Stimulated activated CD8-positive, alpha-beta memory T cell treated with anti-CD3 and anti-CD28 coated beads, Interleukin-15, amount 100 ng/mL, for 24 hours (primary cell): ENCODE results near the gene UQCRH.
"Not testable (repeated sequence)": the region's sequence is repeated elsewhere in the genome, so short reads cannot be mapped to it uniquely, and the experiment has no call there.

Source experiments
- DNase-seq: peaks from one replicate; pipeline ENCODE4 v3.0.0-alpha.2; 2020; ENCODE audit warnings: low read depth

Gene UQCRH

GRCh38 chr1:46300673-46301405, 2.7 kb upstream of the UQCRH start:
- DNase-seq = no peak

DNA sequence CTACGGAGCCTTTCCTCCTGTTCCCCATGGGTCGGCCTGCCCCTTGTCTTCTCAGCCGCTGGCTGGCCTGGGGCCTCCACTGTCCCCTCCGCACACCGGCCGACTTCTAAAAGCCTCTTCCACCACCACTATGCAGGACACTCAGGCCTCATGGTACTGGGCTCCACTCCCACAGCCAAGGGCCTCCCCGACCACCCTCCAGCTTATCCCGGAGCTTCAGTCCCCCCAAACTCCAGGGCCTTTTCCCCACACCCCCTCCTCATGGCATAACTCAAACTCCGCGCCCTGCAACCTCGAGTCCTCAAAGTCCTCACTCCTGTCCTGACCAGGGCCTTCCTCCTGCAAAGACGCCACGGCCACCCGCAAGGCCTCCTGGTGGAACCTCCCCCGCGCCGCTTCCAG, 2.1 kb upstream of the UQCRH start:
- DNase-seq = no peak

GRCh38 chr1:46301808-46302640, 1.5 kb upstream of the UQCRH start:
- peak; percentile 21 for DNase-seq

- DNase-seq = peak; percentile 5
These were observed 859 bp upstream of the UQCRH start for GRCh38 chr1:46302641-46303037.

- DNase-seq = no peak
These were observed 401 bp downstream of the UQCRH start for GRCh38 chr1:46303872-46304326.

DNA sequence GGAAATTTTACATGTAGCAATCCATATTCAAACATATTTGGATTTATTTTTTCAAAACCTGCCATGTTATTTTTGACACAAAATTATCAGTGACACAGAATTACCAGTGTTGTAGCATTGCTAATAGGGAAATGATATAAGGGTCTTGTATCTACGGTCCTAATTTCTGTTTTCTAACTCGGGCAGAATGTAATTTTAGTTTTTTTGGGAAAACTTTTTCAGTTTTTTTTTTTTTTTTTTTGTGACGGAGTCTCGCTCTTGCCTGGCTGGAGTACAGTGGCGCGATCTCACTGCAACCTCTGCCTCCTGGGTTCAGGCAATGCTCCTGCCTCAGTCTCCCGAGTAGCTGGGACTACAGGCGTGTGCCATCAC, 2.6 kb downstream of the UQCRH start:
- no peak for DNase-seq

DNA sequence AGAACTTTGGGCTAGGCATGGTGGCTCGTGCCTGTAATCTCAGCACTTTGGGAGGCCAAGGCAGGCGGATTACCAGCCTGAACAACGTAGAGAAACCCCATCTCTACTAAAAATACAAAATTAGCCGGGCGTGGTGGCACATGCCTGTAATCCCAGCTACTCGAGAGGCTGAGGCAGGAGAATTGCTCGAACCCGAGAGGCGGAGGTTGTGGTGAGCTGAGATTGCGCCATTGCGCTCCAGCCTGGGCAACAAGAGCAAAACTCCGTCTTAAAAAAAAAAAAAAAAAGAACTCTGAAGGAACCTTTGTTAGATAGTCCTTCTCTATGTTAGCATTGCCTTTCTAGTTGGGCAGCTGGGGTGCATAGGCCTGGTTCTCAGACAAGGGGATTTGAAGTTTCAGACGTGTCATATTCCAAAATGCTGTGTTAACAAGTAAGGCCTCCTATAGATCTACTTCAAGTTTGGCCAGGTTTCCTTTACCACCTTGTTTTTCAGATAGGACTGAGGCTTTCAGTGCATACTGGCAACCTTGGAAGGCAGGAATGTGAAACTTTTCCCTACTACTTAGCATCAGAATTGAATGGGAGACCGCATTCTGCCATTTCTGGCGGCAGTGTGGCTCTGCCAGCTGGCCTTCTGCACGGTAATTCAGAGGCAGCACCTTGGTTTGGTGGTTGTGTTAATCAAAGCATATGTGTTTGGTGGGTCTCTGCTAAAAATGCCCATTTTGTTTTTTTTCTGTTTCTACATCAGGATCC, 6.1 kb downstream of the UQCRH start:
- DNase-seq = no peak

- DNase-seq = no peak
These were observed 6.8 kb downstream of the UQCRH start for GRCh38 chr1:46310321-46310720.

DNA sequence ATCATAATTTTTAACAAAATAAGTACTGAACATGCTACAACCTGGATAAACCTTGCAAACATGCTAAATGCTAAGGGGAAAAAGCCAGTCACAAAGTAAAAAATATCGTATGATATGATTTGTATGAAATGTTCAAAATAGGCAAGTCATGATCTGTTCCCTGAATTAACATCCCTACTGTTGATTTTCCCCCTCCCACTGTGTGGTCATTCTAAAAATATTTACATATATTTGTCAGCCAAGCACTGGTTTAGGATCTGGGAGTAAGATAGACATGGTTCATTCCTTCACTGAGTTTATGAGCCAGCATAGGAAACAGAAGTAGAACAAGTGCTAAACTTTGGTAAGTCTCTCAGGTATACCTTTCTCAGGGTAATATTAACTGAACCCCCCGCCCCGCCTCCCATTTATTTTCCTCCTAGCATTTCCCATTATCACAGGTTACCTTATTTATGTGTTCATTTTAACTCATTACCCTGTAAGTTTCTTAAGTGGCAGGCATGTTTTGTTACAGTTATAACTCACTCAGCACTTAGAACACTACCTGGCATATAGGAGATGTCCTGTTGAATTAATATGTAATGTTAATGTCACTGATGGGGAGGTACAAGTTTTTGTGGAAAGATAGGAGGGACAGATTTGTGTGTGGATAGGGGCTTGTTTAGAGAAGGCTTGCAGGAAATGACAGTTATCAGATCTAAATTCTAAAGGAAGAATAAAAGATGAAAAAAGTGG, 12.3 kb downstream of the UQCRH start:
- no peak for DNase-seq

DNA sequence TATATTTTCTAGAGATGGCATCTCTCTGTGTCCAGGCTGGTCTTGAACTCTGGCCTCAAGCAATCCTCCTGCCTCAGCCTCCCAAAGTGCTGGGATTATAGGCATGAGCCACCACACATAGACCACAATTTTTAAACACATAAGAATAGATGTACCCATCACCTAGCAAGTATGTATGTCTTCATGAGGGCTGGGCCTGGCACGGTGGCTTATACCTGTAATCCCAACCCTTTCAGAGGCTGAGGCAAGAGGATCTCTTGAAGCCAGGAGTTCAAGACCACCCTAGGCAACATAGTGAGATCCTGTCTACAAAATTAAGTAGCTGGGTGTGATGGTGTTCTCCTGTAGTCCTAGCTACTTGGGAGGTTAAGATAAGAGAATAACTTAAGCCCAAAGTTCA, 13.8 kb downstream of the UQCRH start:
- no peak for DNase-seq

GRCh38 chr1:46319301-46319700, 15.8 kb downstream of the UQCRH start:
- not testable (repeated sequence) for DNase-seq

GRCh38 chr1:46319960-46320914, 16.7 kb downstream of the UQCRH start:
- not testable (repeated sequence) for DNase-seq

- DNase-seq = not testable (repeated sequence)
These were observed 18.7 kb downstream of the UQCRH start for GRCh38 chr1:46322191-46322590.

GRCh38 chr1:46325285-46326076, 22.0 kb downstream of the UQCRH start:
- not testable (repeated sequence) for DNase-seq

DNA sequence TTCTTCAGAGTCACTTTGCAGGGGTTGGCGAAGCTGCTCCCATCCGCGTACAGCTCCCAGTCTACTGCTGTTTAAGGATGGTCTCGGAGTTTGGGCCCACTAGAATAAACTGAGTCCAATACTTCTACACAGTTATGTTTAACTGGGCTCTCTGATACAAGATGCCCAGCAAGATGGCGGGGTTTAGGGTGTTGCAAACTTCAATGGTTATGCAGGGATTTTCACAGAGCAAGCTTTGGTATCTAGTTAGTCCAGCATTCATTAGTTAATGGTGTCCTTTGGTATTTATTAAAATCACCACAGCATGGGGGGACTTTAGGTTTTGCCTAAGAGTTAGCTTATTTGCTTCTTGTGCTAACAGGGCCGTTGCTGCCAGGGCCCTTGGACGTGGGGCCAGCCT, 24.7 kb downstream of the UQCRH start:
- DNase-seq = not testable (repeated sequence)

GRCh38 chr1:46329807-46330206, 26.3 kb downstream of the UQCRH start:
- DNase-seq = not testable (repeated sequence)

GRCh38 chr1:46330381-46330780, 26.9 kb downstream of the UQCRH start:
- DNase-seq = not testable (repeated sequence)

GRCh38 chr1:46331786-46332540, 28.5 kb downstream of the UQCRH start:
- not testable (repeated sequence) for DNase-seq
